ENCODE measurements around the gene AHSP. TPM values are rescaled to one million over a fixed set of nuclear protein-coding genes. Genes with fewer than 3 reads are reported as not detected.
"Not testable (repeated sequence)": the region's sequence is repeated elsewhere in the genome, so short reads cannot be mapped to it uniquely, and the experiment has no call there.

AHSP gene
- not detected for total RNA-seq

DNA sequence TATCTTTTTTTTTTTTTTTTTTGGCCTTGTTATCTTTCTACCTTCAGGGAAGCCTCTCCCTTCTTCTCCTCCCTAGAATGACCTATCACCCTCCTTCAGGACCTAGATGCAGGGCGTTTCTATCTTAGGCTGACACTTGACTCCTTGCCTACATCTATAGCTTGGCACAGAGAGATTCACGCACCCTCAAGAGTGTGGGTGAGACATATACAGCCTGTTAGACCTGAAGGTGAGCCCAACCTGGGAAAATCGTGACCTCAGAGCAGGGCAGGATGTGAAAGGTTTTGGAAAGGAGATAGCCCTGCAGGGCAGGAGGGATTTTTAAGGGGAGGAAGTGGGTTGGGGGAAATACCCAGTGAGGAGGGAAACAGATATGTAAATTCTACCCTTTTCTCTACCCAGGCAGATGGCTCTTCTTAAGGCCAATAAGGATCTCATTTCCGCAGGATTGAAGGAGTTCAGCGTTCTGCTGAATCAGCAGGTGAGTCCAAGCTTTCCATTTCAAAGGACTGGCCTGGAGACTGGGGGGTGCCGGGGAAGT lies at the start of gene AHSP:
Gene AHSP (plus strand): TSS at position 167 of the 541 bp plus-strand sequence. CDS start 240 bp downstream, at position 407.
- ChIA-PET POLR2A (no interaction called here), CTCF (interaction anchor here (1.1 kb wide), 1 partner anchor 341 kb away, joined by 3 read pairs; no protein-coding TSS in a partner anchor)
- DNase-seq = peak; percentile 20
- Mint-ChIP-seq H3K27ac (no peak within 1 kb of the TSS), H3K4me1 (ENCODE audit: low read depth) (peaks cover 16% of the 10 kb centered on the region), H3K27me3 (peaks cover 22% of the 10 kb centered on the region), H3K9me3 (no peaks in the 10 kb centered on the region), H3K4me3 (no peak within 1 kb of the TSS), H3K36me3 (ENCODE audit: low read depth) (no peaks in the 10 kb centered on the region)
- ATAC-seq = peak; percentile 67
- no peak for TF ChIP-seq CTCF (IDR thresholded peaks at IDR 0.05)
- intact Hi-C loops (cut with micrococcal nuclease) = no loop called here

DNA sequence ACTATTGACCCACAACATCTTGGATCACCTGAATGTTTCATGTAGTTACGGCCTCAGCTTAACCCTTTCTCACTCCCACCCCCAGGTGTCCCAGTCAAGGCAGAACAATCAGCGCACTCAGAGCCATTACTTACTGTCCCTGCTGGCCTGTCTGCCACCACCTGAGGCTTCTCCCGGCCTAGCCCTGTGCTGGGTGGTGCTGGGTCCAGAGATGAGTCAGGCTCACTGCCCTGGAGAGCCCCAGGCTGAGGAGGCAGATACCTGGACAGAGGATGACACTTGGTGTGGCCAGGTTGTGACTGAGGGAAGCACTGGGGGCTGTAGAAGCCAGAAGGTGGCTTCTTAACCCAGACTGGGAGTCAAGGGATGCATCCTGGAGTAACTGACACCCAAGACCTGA lies 48.7 kb upstream of the AHSP start:
- Mint-ChIP-seq H3K4me1 (ENCODE audit: low read depth) (peaks cover 16% of the 10 kb centered on the region), H3K9me3 (no peaks in the 10 kb centered on the region), H3K4me3 (no peak overlapping the region), H3K27ac (no peak overlapping the region), H3K36me3 (ENCODE audit: low read depth) (no peaks in the 10 kb centered on the region), H3K27me3 (peaks cover 2% of the 10 kb centered on the region)
- intact Hi-C loops (cut with micrococcal nuclease) = no loop called here
- ChIA-PET POLR2A (interaction anchor here (0.6 to 1.0 kb wide), 2 partner anchors 28 to 394 kb away, joined by 3 read pairs; no protein-coding TSS in a partner anchor), CTCF (interaction anchor here (2.1 to 10.2 kb wide), 2 partner anchors 9 to 20 kb away, joined by 5 to 70 read pairs; partner anchors contain the start of gene ARMC5)
- no peak for DNase-seq
- no peak for ATAC-seq
- no peak for TF ChIP-seq CTCF (IDR thresholded peaks at IDR 0.05)

DNA sequence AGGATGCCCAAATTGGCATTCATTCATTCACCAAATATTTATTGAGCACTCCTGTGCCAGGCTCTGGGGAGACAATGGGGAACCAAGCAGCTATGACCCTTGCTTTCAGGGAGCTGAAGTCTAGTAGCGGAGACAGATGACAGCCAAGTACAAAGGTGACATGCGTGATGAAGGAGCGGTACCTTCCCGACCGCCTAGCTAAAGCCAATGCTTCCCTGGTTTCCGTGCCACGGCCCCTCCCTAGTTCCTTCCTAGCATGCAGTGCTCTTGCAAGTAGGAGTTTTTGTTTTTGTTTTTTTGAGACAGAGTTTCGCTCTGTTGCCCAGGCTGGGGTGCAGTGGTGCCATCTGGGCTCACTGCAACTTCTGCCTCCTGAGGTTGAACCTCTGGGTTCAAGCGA lies 47.9 kb upstream of the AHSP start:
- H3K9me3 Mint-ChIP-seq = no peaks in the 10 kb centered on the region
- no peak for DNase-seq
- ChIA-PET POLR2A (no interaction called here), CTCF (interaction anchor here (0.6 kb wide), 1 partner anchor 19 kb away, joined by 3 read pairs; no protein-coding TSS in a partner anchor)
- H3K4me3 Mint-ChIP-seq = no peak overlapping the region
- peaks cover 2% of the 10 kb centered on the region for H3K27me3 Mint-ChIP-seq
- intact Hi-C loops (cut with micrococcal nuclease) = no loop called here
- no peak for TF ChIP-seq CTCF (IDR thresholded peaks at IDR 0.05)
- H3K36me3 Mint-ChIP-seq (ENCODE audit: low read depth) = no peaks in the 10 kb centered on the region
- no peak for ATAC-seq
- peaks cover 16% of the 10 kb centered on the region for H3K4me1 Mint-ChIP-seq (ENCODE audit: low read depth)
- no peak overlapping the region for H3K27ac Mint-ChIP-seq

DNA sequence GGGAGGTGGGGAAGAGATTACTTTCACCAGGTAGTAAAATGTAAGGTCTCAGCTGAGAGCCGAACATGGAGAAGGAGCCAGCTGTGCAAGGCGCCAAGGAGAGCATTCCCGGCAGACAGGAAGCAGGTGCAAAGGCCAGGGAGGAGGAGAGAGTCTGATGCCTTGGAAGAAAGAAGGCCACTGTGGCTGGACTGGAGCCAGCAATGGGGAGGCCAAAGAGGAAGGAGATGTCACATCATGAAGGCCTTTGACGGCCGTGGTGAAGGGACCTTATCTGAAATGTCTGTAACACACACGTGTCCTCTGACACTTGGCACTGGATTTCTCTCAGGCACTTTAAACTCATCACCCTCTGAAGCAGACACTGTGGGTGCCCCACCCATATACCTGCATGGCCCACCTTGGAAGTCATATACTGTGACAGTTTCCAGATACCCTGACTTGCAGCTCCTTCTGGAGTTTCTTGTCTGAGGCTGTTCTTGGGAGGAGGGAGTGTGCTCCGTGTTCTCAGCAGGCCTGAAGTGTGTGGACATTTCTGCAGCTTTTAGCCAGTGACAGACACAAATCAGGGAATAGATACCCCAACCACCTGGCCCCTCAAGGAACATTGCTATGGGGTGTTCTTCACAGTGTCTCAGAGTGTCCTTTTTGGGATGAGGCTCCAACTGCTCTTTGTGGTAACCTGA lies 46.7 kb upstream of the AHSP start:
- ChIA-PET POLR2A (no interaction called here), CTCF (interaction anchor here (2.5 kb wide), 1 partner anchor 21 kb away, joined by 7 read pairs; the partner anchor contains the start of gene ARMC5)
- Mint-ChIP-seq H3K4me3 (no peak overlapping the region), H3K36me3 (ENCODE audit: low read depth) (no peaks in the 10 kb centered on the region), H3K27ac (no peak overlapping the region), H3K4me1 (ENCODE audit: low read depth) (peaks cover 16% of the 10 kb centered on the region), H3K9me3 (no peaks in the 10 kb centered on the region), H3K27me3 (no peaks in the 10 kb centered on the region)
- no peak for DNase-seq
- intact Hi-C loops (cut with micrococcal nuclease) = no loop called here
- ATAC-seq = no peak
- TF ChIP-seq CTCF (IDR thresholded peaks at IDR 0.05) = no peak

- ATAC-seq (no peak), DNase-seq (no peak)
- Mint-ChIP-seq H3K36me3 (ENCODE audit: low read depth) (no peaks in the 10 kb centered on the region), H3K4me3 (no peak within 1 kb of the TSS), H3K4me1 (ENCODE audit: low read depth) (peaks cover 4% of the 10 kb centered on the region), H3K27ac (no peak within 1 kb of the TSS), H3K27me3 (no peaks in the 10 kb centered on the region), H3K9me3 (no peaks in the 10 kb centered on the region)
- TF ChIP-seq CTCF (IDR thresholded peaks at IDR 0.05) = no peak
- intact Hi-C loops (cut with micrococcal nuclease) = no loop called here
- ChIA-PET CTCF (no interaction called here), POLR2A (interaction anchor here (1.0 kb wide), 1 partner anchor 14 kb away, joined by 3 read pairs; no protein-coding TSS in a partner anchor)
Observed at GRCh38 chr16:31483081-31483480, 44.6 kb upstream of the AHSP start, which contains the start of gene SLC5A2. Gene SLC5A2 (plus strand): TSS chr16:31483123. CDS start chr16:31483137, 14 bp downstream.

DNA sequence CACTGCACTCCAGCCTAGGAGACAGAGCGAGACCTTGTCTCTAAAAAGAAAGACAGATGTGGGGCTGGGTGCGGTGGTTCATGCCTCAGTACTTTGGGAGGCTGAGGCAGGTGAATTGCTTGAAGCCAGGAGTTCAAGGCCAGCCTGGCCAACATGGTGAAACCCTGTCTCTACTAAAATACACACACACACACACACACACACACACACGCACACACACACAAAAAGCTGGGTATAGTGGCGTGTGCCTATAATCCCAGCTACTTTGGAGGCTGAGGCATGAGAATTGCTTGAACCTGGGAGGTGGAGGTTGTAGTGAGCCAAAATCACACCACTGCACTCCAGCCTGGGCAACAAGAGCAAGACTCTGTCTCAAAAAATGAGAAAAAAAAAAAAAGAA lies 43.7 kb upstream of the AHSP start:
- DNase-seq; H3K36me3 Mint-ChIP-seq (ENCODE audit: low read depth); H3K27me3 Mint-ChIP-seq; H3K9me3 Mint-ChIP-seq; H3K4me3 Mint-ChIP-seq; ATAC-seq; intact Hi-C loops (cut with micrococcal nuclease); H3K27ac Mint-ChIP-seq; H3K4me1 Mint-ChIP-seq (ENCODE audit: low read depth); CTCF ChIA-PET: not testable (repeated sequence)
- POLR2A ChIA-PET = interaction anchor here (0.7 kb wide), 1 partner anchor 20 kb away, joined by 5 read pairs; no protein-coding TSS in a partner anchor
